ENCODE data around the gene SYNGR3.
A peak's percentile ranks its signal among the peaks of the same experiment; 100 is the strongest.

Gene SYNGR3

GRCh38 chr16:1959269-1960039 lies 30.3 kb upstream of the SYNGR3 start, which contains the start of gene NDUFB10:
NDUFB10 (plus strand) TSS chr16:1959538; CDS start chr16:1959625, 87 bp downstream.
- peak; percentile 97 for DNase-seq

GRCh38 chr16:1960665-1961630 lies 28.8 kb upstream of the SYNGR3 start:
- peak; percentile 80 for DNase-seq

- peak; percentile 62 for DNase-seq
Measured at GRCh38 chr16:1961651-1962067, 28.1 kb upstream of the SYNGR3 start.

- peak; percentile 43 for DNase-seq
Measured at GRCh38 chr16:1962161-1963153, 27.3 kb upstream of the SYNGR3 start.

GRCh38 chr16:1963806-1964505 lies 25.8 kb upstream of the SYNGR3 start:
- DNase-seq: peak; percentile 65

- DNase-seq: peak; percentile 98
Measured at GRCh38 chr16:1964506-1965395, 25.0 kb upstream of the SYNGR3 start, which contains the start of gene RPS2. RPS2 (minus strand) TSS chr16:1964826; CDS start chr16:1964625, 201 bp downstream.

GRCh38 chr16:1965396-1966001 lies 24.3 kb upstream of the SYNGR3 start:
- DNase-seq: peak; percentile 51

GRCh38 chr16:1966460-1966859 lies 23.3 kb upstream of the SYNGR3 start, which contains the start of gene RNF151:
RNF151 (plus strand) TSS chr16:1966856; CDS start chr16:1966882, 26 bp downstream.
- no peak for DNase-seq

- DNase-seq: no peak
Measured at GRCh38 chr16:1968146-1968953, 21.4 kb upstream of the SYNGR3 start.

- DNase-seq: peak; percentile 97
Measured at GRCh38 chr16:1971796-1972489, 17.8 kb upstream of the SYNGR3 start, which contains the start of gene TBL3. TBL3 (plus strand) TSS chr16:1972053; CDS start chr16:1972165, 112 bp downstream.

GRCh38 chr16:1972490-1972877 lies 17.3 kb upstream of the SYNGR3 start:
- peak; percentile 44 for DNase-seq

GRCh38 chr16:1973461-1974156 lies 16.2 kb upstream of the SYNGR3 start:
- DNase-seq: no peak

GRCh38 chr16:1974157-1975070 lies 15.4 kb upstream of the SYNGR3 start:
- no peak for DNase-seq

- no peak for DNase-seq
Measured at GRCh38 chr16:1975432-1976215, 14.1 kb upstream of the SYNGR3 start.

GRCh38 chr16:1976216-1976520 lies 13.6 kb upstream of the SYNGR3 start:
- no peak for DNase-seq
